Adrenal gland (tissue), 12 donors: ENCODE results near the gene ESYT1. TPM values are rescaled to one million over a fixed set of nuclear protein-coding genes. Genes with fewer than 3 reads are reported as not detected.

ENCODE experiments used
- DNase-seq, 7 donors: peaks; one replicate each; pipeline ENCODE4 v3.0.0-alpha.2; 2019 to 2020
- H3K27ac ChIP-seq, 5 donors: fragments of 200-600 bp; sonication (generic) in 4 of 5; 1 replicate in 3 of 5; 2 replicates in 2 of 5; pipeline versions ENCODE4 v1.5.1 to v1.8.0; 2016 to 2020; ENCODE audit warnings: mild to moderate bottlenecking in 1 of 5
- H3K27me3 ChIP-seq: fragments of 200-600 bp; 2 replicates; pipeline ENCODE4 v1.8.0; 2021
- H3K36me3 ChIP-seq, 2 donors: fragments of 200-600 bp; replicated peaks in 1 of 2; 1 replicate in 1 of 2; 2 replicates in 1 of 2; pipeline versions ENCODE4 v1.5.1 to v1.8.0; 2018 to 2022
- H3K4me1 ChIP-seq, 2 donors: fragments of 200-600 bp; replicated peaks in 1 of 2; 1 replicate in 1 of 2; 2 replicates in 1 of 2; pipeline versions ENCODE4 v1.5.1 to v1.8.0; 2018 to 2021
- H3K4me3 ChIP-seq, 4 donors: fragments of 200-600 bp; sonication (generic) in 3 of 4; one replicate each; pipeline ENCODE4 v1.5.1; 2016 to 2018
- H3K9me3 ChIP-seq, 3 donors: fragments of 200-600 bp; sonication (generic) in 1 of 3; replicated peaks in 1 of 3; 1 replicate in 2 of 3; 2 replicates in 1 of 3; pipeline versions ENCODE4 v1.5.1 to v1.8.0; 2016 to 2021
- CTCF ChIP-seq, 6 experiments: fragments of 450-650 bp in 4 of 6; fragments of 200-600 bp in 2 of 6; sonication (generic) in 1 of 6; IDR thresholded peaks; 1 replicate in 5 of 6; 2 replicates in 1 of 6; pipeline versions ENCODE4 v1.5.1 to v1.8.0; 2016 to 2021; ENCODE audit warnings: antibody characterized with exemption in 6 of 6, mild to moderate bottlenecking in 2 of 6, moderate library complexity in 1 of 6
- POLR2A ChIP-seq, 2 donors: fragments of 450-650 bp; IDR thresholded peaks; one replicate each; pipeline ENCODE4 v1.6.1; 2017; ENCODE audit warnings: antibody characterized with exemption in 2 of 2, mild to moderate bottlenecking in 2 of 2, moderate library complexity in 1 of 2
- WGBS, 4 donors: extraction: QIAGEN DNeasy Blood & Tissue Kit in 2 of 4; methylation state at CpG; one replicate each; pipeline versions ENCODE4 v1.1.5 to v1.1.7; 2013 to 2017; 5-methylcytosine and 5-hydroxymethylcytosine counted together
- intact Hi-C, 2 donors: fragments of 100-400 bp; cut with DNase I; formaldehyde crosslinking; loops; one replicate each; pipeline versions ENCODE4 v1.14.1 to v1.15.0; 2022 to 2023
- polyA plus RNA-seq, 3 donors: library from polyadenylated mRNA; stranded (reverse); fragments of 200-250 nt in 2 of 3; fragments of 350-450 nt in 1 of 3; fragmentation: Illumina TruSeq in 1 of 3; extraction: RNeasy Lipid Tissue Mini Kit (QIAGEN cat#74804) in 1 of 3; gene quantifications; one replicate each; pipeline ENCODE4 v1.2.3, GENCODE V29; 2013 to 2014
- total RNA-seq, 9 donors: library from RNA; depleted of rRNA in 4 of 9; stranded (reverse); fragments of >200 nt in 4 of 9; fragments of 120-200 nt in 1 of 9; fragmentation: NEBNext Ultra II Directional in 1 of 9; extraction: Animal tissue kit (Norgen Biotek cat#: 25700) in 1 of 9; gene quantifications; one replicate each; pipeline versions ENCODE4 v1.1.0 to v1.2.4, GENCODE V29; 2013 to 2023
- donor health status: healthy with polysubstance abuse.
- donor health status: Bipolar disorder and iron deficiency.
- donor health status: DM: yes; HTN: yes; CAD: no.
- donor health status: DM: no; HTN: no; CAD: no.
- donor health status: DM: no; HTN: no; CAD: no.
- donor health status: DM: yes; HTN: yes; CAD: no.

Gene ESYT1
- total and polyA plus RNA-seq, 12 donors = 26.3 to 156 (median 117) TPM

DNA sequence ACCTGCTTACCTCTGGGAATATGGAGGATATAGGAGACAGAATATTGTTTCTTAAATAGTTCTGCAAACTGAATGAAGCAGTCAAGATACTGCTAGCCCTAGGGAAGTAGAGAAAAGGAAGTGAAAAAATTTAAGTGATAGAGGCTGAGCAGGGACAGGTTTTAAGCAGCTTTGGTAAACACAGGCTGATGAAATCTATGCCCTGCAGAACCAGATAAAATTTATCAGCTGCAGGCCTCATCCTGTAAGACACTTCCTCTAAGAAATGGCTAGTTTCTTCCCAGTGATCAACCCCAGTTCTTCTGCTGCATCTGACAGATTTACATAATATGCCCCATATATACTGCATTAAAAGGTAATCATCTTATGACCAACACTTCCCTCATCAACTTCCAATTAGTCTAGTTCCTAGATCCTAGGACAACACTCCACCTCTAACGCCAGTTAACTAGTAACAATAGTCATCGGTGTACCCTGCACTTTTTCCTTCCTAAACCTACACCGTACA, 1.3 kb upstream of the ESYT1 start:
- Histone ChIP-seq H3K36me3 (peaks cover 0 to 15% of the 10 kb centered on the region in 2 donors), H3K9me3 (no peaks in the 10 kb centered on the region), H3K27ac (peak overlapping the region in 4 of 5 donors; percentile 78 to 87 (median 82)), H3K4me3 (no peak overlapping the region), H3K4me1 (peaks cover 13 to 47% of the 10 kb centered on the region in 2 donors), H3K27me3 (no peaks in the 10 kb centered on the region)
- WGBS, 4 donors = 46 to 59% (median 51%) methylated on average over 3 of the region's 3 CpGs
- intact Hi-C loops = loop anchor here in 1 of 2 donors (5.0 kb wide), 1 partner anchor 36 kb away; no protein-coding TSS in a partner anchor
- TF ChIP-seq CTCF (IDR thresholded peaks at IDR 0.05) (no peak), POLR2A (IDR thresholded peaks at IDR 0.05) (no peak)
- no peak for DNase-seq

GRCh38 chr12:56127485-56127887, 581 bp upstream of the ESYT1 start:
- TF ChIP-seq POLR2A (IDR thresholded peaks at IDR 0.05) (no peak), CTCF (IDR thresholded peaks at IDR 0.05) (no peak)
- intact Hi-C loops = loop anchor here in 1 of 2 donors (5.0 kb wide), 1 partner anchor 35 kb away; no protein-coding TSS in a partner anchor
- Histone ChIP-seq H3K36me3 (peaks cover 0 to 22% of the 10 kb centered on the region in 2 donors), H3K4me3 (peak overlapping the region in 2 of 4 donors; percentile 15 to 49), H3K4me1 (peaks cover 13 to 47% of the 10 kb centered on the region in 2 donors), H3K27me3 (no peaks in the 10 kb centered on the region), H3K27ac (peak overlapping the region; percentile 76 to 87 (median 82)), H3K9me3 (no peaks in the 10 kb centered on the region)
- WGBS, 4 donors = 0 to 1% (median 0%) methylated on average over 8 of the region's 8 CpGs
- DNase-seq = no peak

DNA sequence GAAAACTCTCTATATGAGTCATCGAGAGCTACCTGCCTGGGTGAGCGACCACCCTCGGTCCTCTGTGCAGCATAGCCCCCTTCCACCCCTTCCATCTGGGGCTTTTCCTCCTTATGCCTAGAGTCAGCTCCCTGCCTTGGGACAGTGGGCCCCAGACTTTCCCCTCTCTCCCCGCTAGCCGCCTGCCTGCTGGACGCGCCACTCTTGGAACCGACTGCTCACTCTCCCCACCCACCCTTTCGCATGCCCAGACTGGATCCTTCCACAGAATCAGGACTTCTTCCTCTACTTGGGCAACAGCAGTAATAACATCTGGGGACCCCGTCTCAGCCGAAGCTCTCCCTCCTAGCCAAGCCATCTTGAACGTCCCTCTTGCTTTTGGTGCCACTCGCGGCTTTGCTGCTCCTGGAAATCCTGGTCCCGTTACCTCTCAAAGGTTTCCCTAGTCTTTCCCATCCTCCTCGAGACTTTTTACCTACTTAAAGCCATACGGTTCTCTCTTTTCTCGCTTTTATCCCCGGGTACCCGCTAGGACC, 671 bp downstream of the ESYT1 start:
- Histone ChIP-seq H3K36me3 (peaks cover 0 to 35% of the 10 kb centered on the region in 2 donors), H3K4me1 (peaks cover 13 to 47% of the 10 kb centered on the region in 2 donors), H3K4me3 (peak overlapping the region; percentile 19 to 71 (median 42)), H3K9me3 (no peaks in the 10 kb centered on the region), H3K27ac (peak overlapping the region in 4 of 5 donors; percentile 69 to 92 (median 80)), H3K27me3 (no peaks in the 10 kb centered on the region)
- TF ChIP-seq CTCF (IDR thresholded peaks at IDR 0.05) (no peak), POLR2A (IDR thresholded peaks at IDR 0.05) (no peak)
- 0 to 1% (median 0%) methylated on average over 20 of the region's 20 CpGs for WGBS, 4 donors
- intact Hi-C loops = loop anchor here in 1 of 2 donors (5.0 kb wide), 1 partner anchor 34 kb away; no protein-coding TSS in a partner anchor
- DNase-seq = peak in 3 of 7 donors; percentile 39 to 46 (median 44)

DNA sequence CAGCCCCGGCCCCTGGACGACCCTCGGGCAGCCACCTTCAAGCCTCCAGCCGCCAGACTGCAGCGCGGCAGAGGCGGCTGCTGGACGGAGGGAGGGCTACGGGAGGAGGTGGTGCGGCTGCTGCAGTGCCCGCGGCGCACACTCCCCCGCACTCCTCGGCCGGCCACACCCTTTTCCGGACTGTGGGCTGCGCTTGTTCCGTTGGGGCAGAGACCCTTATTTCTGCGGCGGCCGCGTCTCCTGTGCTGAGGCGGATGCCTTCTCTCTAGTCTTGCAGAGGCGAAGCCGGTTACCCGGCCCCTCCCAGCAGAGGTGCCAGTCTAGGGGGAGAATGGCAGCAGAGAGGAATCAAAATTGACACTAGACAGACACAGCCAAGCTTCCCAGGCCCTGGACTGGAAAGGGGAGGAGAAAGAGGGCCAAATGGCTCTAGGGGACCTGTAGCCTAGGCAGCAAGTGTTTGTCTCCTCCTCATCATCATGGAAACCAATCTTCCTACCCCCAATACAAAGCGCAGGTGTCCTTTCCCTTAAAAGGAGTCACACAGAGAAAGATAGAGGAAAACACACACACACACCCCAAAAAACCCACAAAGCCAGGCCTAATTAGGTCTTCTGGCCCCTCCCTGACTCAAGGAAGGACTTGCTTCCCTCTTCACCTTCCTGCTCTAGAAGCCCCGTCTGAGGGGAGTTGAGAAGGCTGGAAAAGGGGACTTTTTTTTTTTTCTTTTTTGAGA, 1.3 kb downstream of the ESYT1 start:
- peak in 1 of 2 donors; percentile 51 for TF ChIP-seq POLR2A (IDR thresholded peaks at IDR 0.05)
- TF ChIP-seq CTCF (IDR thresholded peaks at IDR 0.05) = no peak
- 3 to 20% (median 4%) methylated on average over 4 to 29 of the region's 29 CpGs for WGBS, 4 donors
- DNase-seq = peak; percentile 54 to 79 (median 62)
- Histone ChIP-seq H3K4me3 (peak overlapping the region; percentile 19 to 71 (median 42)), H3K4me1 (peaks cover 13 to 41% of the 10 kb centered on the region in 2 donors), H3K36me3 (peaks cover 0 to 41% of the 10 kb centered on the region in 2 donors), H3K9me3 (no peaks in the 10 kb centered on the region), H3K27me3 (no peaks in the 10 kb centered on the region), H3K27ac (peak overlapping the region in 4 of 5 donors; percentile 69 to 92 (median 80))
- intact Hi-C loops = loop anchor here in 1 of 2 donors (5.0 kb wide), 1 partner anchor 33 kb away; no protein-coding TSS in a partner anchor
